DMS114 treated with DMSO at 0.1 percent for 48 hours (cell line): ENCODE data around the gene EDC3.
"Not testable (repeated sequence)": the region's sequence is repeated elsewhere in the genome, so short reads cannot be mapped to it uniquely, and the experiment has no call there.

Experiments
- DNase-seq: peaks from one replicate; lab custom pipeline; 2025; ENCODE audit not compliant: unreplicated experiment; lab: John Stamatoyannopoulos, UW

Gene EDC3

GRCh38 chr15:74653426-74654102 is 42.3 kb downstream of the EDC3 start:
- DNase-seq = no peak

- no peak for DNase-seq
Observed at GRCh38 chr15:74651242-74651741, 44.5 kb downstream of the EDC3 start.

DNA sequence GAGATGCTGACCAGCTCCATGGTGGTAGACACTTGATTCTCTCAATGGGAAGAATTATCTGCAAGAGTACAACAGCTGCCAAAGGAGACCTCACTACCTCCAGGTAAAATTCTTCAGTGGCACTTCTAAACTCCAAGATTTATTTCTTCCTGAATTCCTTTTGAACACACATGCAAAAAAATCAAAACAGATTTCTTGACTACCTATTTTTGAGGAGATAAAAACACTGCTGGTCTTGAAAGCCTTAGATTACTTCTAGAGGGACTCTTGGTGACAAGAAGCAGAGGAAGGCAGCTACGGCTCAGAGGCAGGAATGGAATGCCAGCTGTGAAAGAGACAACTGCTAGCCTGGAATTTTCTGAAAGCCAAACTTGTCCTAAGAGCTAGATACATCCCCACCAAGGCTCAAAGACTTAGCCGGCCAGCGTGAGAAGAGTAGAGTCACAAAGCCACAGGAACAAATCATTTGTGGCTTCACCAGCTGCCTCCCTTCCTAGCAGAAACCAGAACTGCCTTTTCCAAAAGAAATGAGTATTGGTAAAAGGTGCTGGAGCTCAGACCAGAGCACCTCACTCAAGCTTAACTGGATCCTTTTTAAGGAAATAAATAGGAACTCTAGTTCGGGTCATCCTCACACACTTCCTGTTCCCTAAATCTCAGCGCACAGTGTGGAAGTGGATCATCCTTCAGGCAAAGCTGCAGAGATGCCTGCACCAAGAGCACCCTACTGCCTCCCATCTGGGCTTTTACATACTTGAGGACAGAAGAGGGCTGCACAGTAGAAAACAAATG is 47.6 kb downstream of the EDC3 start:
- no peak for DNase-seq

DNA sequence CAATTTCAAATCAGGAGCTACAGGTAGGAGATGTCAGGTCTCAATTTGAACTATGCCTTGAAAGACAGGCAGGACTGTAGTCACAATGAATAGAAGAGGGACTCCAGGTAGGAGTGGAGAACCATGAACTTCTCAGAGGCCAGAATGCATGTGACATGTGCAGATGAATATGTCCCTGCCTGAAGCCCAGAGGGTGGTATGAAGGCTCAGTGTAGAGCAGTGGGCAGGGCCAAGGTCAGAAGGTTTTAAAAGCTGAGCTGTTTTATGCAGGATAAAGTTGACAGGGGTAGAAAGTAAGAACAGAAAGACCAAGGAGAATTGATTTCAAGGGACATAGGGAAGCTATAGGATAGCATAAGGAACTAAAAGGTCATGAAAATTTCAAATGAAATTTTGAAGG is 49.3 kb downstream of the EDC3 start:
- DNase-seq = no peak

DNA sequence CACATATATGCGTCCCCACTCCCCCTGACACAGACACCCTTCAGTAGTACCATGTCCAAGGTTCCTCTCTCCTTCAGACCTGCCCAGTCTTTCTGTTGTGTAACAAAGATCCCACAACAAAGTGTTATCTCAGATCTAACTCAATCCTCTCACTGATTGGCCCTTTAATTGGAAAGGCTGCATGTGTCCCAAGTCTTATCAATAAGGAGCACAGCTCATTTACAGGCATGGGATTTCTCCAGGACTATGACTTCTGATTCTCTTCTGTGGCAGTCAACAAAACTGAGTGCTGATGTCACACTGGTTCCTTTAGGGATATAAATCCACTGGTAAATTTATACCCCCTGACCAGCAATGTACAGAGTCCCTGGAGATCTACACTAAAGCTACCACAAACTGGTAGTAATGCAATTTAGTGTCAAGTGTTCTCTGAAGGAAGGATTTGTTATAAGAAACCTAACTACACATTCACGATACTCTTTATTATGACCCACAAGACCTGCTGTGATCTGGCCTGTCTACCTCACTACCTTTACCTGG is 52.1 kb downstream of the EDC3 start:
- DNase-seq = no peak

GRCh38 chr15:74642734-74643664 is 52.8 kb downstream of the EDC3 start:
- no peak for DNase-seq

DNA sequence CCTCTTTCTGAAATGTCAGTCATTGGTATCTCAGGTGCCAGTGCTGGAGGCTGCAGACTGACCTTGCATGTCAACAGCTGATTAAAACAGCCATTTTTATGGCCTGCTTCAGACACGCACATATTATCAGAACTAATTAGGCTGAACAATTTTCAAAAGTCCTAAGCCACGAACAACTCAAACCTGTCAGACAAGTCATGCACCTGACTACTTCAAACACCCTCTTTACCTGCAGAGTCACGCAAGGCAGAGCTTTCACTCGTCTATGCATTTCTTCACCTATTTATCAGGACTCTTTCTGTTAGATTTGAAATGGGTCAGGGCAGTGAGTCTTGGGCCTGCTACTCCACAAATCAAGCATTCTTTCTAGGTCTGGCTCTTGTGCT is 53.5 kb downstream of the EDC3 start:
- no peak for DNase-seq

- no peak for DNase-seq
Observed at GRCh38 chr15:74641151-74641550, 54.7 kb downstream of the EDC3 start.

GRCh38 chr15:74636984-74637383 is 58.8 kb downstream of the EDC3 start:
- DNase-seq = no peak

DNA sequence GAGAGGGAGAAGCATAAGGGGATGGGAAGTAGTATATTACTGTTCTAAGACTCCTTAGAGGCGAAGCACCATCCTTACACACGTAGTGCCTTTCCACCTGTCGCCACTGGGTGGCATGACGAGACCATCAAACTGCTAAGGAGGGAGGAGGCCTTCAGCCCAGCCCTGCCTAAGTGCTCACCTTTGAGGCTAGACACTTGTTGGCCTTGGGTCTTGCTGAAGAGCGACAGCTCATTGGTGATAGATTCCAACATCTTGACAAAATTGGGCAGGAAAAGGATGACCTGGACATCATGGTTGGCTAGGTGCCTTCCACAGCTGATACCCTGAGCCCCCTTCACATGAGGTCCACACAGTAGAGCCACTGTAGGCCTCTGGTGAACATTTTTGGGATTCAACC is 60.6 kb downstream of the EDC3 start:
- DNase-seq = peak; percentile 75

GRCh38 chr15:74633781-74634180 is 62.0 kb downstream of the EDC3 start:
- DNase-seq = no peak

- no peak for DNase-seq
Observed at GRCh38 chr15:74632601-74633000, 63.2 kb downstream of the EDC3 start.

DNA sequence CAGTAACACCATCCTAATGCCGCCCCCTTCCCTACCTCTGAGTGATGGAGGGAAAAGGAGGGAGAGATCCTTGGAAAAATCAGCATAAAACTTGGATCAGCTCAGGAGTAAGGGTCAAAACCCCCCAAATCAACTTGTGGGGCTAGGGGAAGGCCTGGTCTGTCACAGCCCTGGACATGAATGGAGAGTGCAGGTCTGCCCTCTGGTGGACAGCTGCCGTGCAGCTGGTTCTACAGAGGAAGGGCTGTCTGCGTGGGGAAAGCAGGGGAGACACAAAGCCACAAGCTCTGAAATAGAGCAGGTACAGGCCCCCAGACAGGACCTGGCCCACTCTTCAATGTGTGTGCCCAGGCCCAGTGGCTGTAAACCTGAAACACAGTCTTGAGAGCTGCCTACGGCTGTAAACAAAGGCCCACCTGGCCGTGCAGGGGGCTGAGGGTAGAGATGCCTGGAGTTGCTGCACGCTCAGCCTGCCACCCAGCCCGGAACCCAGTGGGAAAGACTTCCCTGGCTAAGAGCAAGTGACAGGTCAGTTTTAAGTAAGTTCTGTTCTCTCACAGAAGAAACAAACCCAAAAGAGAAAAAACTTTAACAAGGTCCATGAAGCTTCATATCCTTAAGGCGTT is 63.8 kb downstream of the EDC3 start:
- DNase-seq = peak; percentile 27

DNA sequence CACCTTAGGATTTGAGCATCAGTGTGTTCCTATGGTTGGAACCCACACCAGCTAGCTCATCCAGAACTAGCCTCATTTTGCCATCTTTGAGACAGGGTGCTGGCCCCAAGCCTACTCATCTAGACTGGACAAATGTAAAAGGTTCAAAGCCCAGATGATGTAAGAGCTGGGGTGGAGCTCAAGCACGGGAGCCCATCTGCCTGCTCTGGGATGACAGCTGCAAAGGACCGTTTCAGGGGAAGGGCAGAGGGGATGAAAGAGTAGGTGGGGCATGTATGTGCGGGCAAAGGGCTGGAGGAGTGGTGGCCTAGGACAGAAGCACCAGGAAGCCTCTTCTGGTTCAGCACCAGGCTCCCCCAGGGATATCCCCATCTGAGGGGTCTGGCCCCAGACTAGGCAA is 64.4 kb downstream of the EDC3 start:
- DNase-seq = no peak

DNA sequence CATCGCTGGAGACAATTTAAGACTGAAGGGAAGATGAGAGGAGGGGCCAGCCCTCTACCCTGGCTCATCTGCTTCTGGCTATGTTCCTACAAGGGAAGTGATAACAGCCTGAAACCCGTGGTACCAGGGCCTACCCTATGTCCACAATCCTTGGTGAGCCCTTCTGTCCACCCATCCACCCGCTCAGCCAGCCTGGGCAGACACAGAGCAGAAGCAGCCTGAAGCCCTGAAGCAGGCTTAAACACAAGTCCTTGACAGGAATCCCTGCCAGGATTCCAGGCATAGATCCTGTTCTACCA is 64.8 kb downstream of the EDC3 start:
- DNase-seq = no peak

DNA sequence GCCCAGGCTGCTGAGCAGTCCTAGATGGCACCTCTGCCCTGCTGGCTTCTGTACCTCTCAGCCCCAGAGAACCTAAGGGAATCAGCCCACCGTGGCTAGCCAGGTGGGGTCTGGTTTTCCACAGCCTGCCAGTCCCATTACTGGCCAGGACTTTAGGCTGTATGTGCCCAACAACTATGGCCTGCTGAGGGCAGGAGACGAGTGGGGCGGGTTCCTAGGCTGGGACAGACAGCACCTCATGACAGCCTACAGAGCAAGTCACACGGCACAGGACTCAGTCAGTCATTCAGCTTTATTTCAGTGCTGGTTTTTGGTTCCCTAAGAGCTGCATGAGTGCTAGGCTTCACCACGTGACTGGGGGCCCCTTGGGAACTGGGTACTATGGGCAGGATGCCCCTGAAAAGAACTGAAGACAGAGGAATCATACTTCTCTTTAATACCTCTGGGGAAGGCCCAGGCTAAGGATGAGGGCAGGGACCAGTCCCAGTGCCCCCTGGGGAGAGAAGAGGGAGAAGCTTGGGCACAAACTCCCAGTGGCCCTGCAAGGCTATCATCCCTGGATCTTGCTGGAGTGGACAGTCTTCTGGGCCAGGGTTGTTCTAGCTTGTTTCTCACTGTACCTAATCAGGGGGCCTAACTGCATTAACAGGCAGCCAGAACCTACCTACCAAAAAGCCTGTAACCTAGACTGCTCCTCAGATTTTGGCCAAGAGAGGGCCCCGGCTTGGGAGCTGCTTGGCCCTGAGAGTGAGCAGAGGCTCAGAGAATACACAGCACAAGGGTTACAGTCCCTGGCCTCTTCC is 65.3 kb downstream of the EDC3 start:
- no peak for DNase-seq

- not testable (repeated sequence) for DNase-seq
Observed at GRCh38 chr15:74629696-74630095, 66.1 kb downstream of the EDC3 start.

- DNase-seq = no peak
Observed at GRCh38 chr15:74628949-74629348, 66.9 kb downstream of the EDC3 start.

DNA sequence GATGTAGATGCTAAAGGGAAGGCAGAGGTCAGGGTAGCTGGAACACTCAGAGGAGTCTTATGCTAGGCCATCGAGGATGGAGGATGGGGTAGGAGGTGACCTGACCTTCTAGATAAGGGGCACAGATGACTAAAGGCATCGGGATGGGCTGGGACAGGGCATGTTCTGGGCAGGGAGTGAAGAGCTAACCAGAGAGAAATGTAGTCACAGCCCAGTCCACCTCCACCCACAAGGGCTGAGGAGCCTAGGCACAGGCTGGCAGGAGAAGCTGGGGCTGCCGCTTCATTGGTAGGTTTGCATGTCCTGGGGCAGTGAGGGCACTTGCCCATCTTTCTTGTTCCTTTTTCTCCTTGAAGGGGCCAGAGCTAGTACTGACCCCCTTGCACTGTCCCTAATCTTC is 67.6 kb downstream of the EDC3 start:
- DNase-seq = no peak

GRCh38 chr15:74627766-74628165 is 68.1 kb downstream of the EDC3 start:
- DNase-seq = no peak
